Hepatocyte (in vitro differentiated cells): Measurements from ENCODE around the gene ACOX2. TPM values are rescaled to one million over a fixed set of nuclear protein-coding genes. Genes with fewer than 3 reads are reported as not detected.
A peak's percentile ranks its signal among the peaks of the same experiment; 100 is the strongest.

Source experiments
- DNase-seq: peaks from one replicate; pipeline ENCODE4 v3.0.0-alpha.2; 2016; ENCODE audit warnings: low spot score
- H2AFZ ChIP-seq: fragments of 200-600 bp; sonication (generic); 2 replicates; pipeline ENCODE4 v1.6.0; 2016; ENCODE audit warnings: antibody characterized with exemption, mild to moderate bottlenecking
- H3K27ac ChIP-seq: fragments of 200-600 bp; sonication (generic); 2 replicates; pipeline ENCODE4 v1.5.1; 2016; ENCODE audit warnings: mild to moderate bottlenecking
- H3K27me3 ChIP-seq: fragments of 200-600 bp; sonication (generic); 2 replicates; pipeline ENCODE4 v1.6.1; 2016
- H3K36me3 ChIP-seq: fragments of 200-600 bp; sonication (generic); replicated peaks from 2 replicates; pipeline ENCODE4 v1.5.1; 2016; ENCODE audit warnings: low read depth; ENCODE audit not compliant: insufficient read depth
- H3K4me1 ChIP-seq: fragments of 200-600 bp; sonication (generic); 2 replicates; pipeline ENCODE4 v1.5.1; 2016; ENCODE audit warnings: mild to moderate bottlenecking, moderate library complexity; ENCODE audit not compliant: insufficient read depth
- H3K4me2 ChIP-seq: fragments of 200-600 bp; sonication (generic); 2 replicates; pipeline ENCODE4 v1.6.0; 2016
- H3K4me3 ChIP-seq: fragments of 200-600 bp; sonication (generic); 2 replicates; pipeline ENCODE4 v1.5.1; 2016; ENCODE audit warnings: mild to moderate bottlenecking
- H3K79me2 ChIP-seq: fragments of 200-600 bp; sonication (generic); 2 replicates; pipeline ENCODE4 v1.6.0; 2017; ENCODE audit warnings: mild to moderate bottlenecking
- H3K9me2 ChIP-seq: fragments of 200-600 bp; sonication (generic); replicated peaks from 2 replicates; pipeline ENCODE4 v1.6.0; 2017; ENCODE audit warnings: mild to moderate bottlenecking; ENCODE audit not compliant: insufficient read depth
- H3K9me3 ChIP-seq: fragments of 200-600 bp; sonication (generic); 2 replicates; pipeline ENCODE4 v1.5.1; 2016; ENCODE audit warnings: low read depth, mild to moderate bottlenecking
- H4K20me1 ChIP-seq: fragments of 200-600 bp; sonication (generic); 2 replicates; pipeline ENCODE4 v1.6.0; 2016; ENCODE audit warnings: mild to moderate bottlenecking; ENCODE audit not compliant: insufficient read depth, poor library complexity, severe bottlenecking
- CTCF ChIP-seq: fragments of 200-600 bp; sonication (generic); IDR thresholded peaks from 2 replicates; pipeline ENCODE4 v1.5.1; 2016; ENCODE audit warnings: antibody characterized with exemption, mild to moderate bottlenecking; ENCODE audit not compliant: poor library complexity
- EZH2 ChIP-seq: fragments of 200-600 bp; sonication (generic); IDR thresholded peaks from 2 replicates; pipeline ENCODE4 v1.6.1; 2016; ENCODE audit warnings: antibody characterized with exemption, mild to moderate bottlenecking, borderline replicate concordance
- EZH2phosphoT487 ChIP-seq: fragments of 200-600 bp; sonication (generic); IDR thresholded peaks from one replicate; pipeline ENCODE4 v1.6.1; 2018; ENCODE audit warnings: antibody characterized with exemption, mild to moderate bottlenecking, low read depth, moderate library complexity; ENCODE audit not compliant: unreplicated experiment, severe bottlenecking
- WGBS: methylation state at CpG from one replicate; pipeline ENCODE4 v1.1.6; 2016; ENCODE audit warnings: low lambda C conversion rate; ENCODE audit errors: missing lambda C conversion rate; 5-methylcytosine and 5-hydroxymethylcytosine counted together
- polyA plus RNA-seq: library from polyadenylated mRNA; unstranded; fragments of >200 nt; fragmentation: Nextera tagmentation; extraction: Ambion mirVana; gene quantifications from 2 replicates; pipeline ENCODE4 v1.2.1, GENCODE V29; 2016
- total RNA-seq: library from RNA; depleted of rRNA; stranded (reverse); fragments of >200 nt; gene quantifications from 2 replicates; pipeline ENCODE4 v1.2.3, GENCODE V29; 2014

ACOX2 gene
- total and polyA plus RNA-seq, 2 experiments from 2014 or later: 26.2 to 30.6 TPM

DNA sequence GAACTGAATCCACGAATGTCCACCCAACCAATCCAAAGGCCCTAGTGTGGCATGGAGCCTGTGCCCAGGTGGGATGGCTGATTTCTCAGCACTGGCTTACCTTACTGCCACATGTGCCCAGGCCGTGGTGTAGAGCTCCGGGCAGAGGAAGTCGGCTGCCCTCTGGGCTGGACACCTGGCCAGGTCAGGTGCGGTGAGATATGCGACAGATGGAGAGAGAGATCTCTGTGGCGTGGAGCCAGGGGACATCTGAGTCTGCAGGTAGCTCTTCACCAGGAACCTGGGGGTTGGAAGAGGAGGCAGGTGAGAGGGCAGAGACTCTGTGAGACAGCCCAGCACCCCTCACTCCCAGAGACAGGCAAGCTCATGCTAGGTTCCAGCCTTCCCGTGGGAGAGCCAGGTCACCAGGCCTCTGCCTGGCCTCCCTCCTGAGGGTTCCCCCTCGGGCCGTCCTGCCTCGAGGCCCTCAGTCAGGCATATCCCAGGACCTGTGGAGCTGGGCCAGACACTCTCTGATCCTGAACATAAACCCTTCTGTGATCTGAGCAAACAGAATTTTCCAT lies 12.6 kb downstream of the ACOX2 start:
- H3K9me3 ChIP-seq: no peaks in the 10 kb centered on the region
- no peaks in the 10 kb centered on the region for H3K36me3 ChIP-seq
- H3K4me2 ChIP-seq: no peak overlapping the region
- no peaks in the 10 kb centered on the region for H3K9me2 ChIP-seq
- no peak for TF ChIP-seq EZH2
- TF ChIP-seq EZH2phosphoT487: no peak
- no peak for TF ChIP-seq CTCF
- WGBS: 90% methylated on average over 11 of the region's 11 CpGs
- no peak for DNase-seq
- no peak overlapping the region for H3K27ac ChIP-seq
- H3K79me2 ChIP-seq: no peaks in the 10 kb centered on the region
- no peaks in the 10 kb centered on the region for H4K20me1 ChIP-seq
- H2AFZ ChIP-seq: no peak overlapping the region
- peaks cover 42% of the 10 kb centered on the region for H3K4me1 ChIP-seq
- no peaks in the 10 kb centered on the region for H3K27me3 ChIP-seq
- no peak overlapping the region for H3K4me3 ChIP-seq

GRCh38 chr3:58522759-58523425 lies 14.1 kb downstream of the ACOX2 start:
- no peaks in the 10 kb centered on the region for H3K36me3 ChIP-seq
- WGBS: 55% methylated on average over 5 of the region's 5 CpGs
- peak overlapping the region; percentile 71 for H3K27ac ChIP-seq
- no peak overlapping the region for H3K4me2 ChIP-seq
- no peaks in the 10 kb centered on the region for H4K20me1 ChIP-seq
- H3K79me2 ChIP-seq: no peaks in the 10 kb centered on the region
- no peaks in the 10 kb centered on the region for H3K27me3 ChIP-seq
- no peak for DNase-seq
- H2AFZ ChIP-seq: no peak overlapping the region
- no peaks in the 10 kb centered on the region for H3K9me2 ChIP-seq
- peaks cover 50% of the 10 kb centered on the region for H3K4me1 ChIP-seq
- H3K9me3 ChIP-seq: no peaks in the 10 kb centered on the region
- TF ChIP-seq CTCF (no peak), EZH2 (no peak), EZH2phosphoT487 (no peak)
- no peak overlapping the region for H3K4me3 ChIP-seq

DNA sequence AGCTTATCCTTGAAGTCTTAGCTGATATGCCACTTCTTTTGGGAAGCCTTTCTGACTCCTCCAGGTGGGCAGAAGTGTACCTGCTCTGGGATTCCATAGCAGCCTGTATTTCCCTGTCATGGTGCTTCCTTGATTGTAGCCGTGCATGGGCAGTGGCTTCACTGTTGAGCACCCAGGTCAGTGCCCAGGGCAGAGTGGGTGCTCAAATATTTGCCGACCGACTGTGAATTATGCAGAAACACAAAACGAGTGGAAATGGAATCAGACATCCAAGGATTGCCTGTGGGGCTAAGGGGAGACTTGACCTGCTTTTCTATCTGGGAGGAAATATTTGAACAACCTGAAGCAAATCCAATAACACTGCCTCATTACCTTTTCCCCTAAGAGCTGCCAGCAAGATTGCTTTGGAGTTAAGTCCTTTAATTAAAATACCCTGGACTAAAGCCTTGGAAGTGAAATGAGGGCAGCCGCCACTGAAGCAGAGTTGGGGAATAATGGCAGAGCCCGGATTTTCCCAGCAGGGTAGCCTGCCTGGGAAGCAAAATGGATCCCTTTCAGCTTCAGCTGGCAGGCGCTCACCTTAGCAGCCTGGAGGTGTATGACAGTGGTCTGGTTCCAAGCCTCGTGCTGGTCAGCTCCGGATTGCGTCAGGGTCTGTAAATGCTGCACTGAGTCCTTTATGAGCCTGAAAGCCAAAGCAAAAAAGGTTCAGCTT lies 14.9 kb downstream of the ACOX2 start:
- WGBS: 55% methylated on average over 10 of the region's 10 CpGs
- H3K79me2 ChIP-seq: no peaks in the 10 kb centered on the region
- no peaks in the 10 kb centered on the region for H4K20me1 ChIP-seq
- H3K27ac ChIP-seq: peak overlapping the region; percentile 71
- no peaks in the 10 kb centered on the region for H3K9me3 ChIP-seq
- H3K9me2 ChIP-seq: no peaks in the 10 kb centered on the region
- DNase-seq: peak; percentile 67
- no peaks in the 10 kb centered on the region for H3K27me3 ChIP-seq
- TF ChIP-seq CTCF (no peak), EZH2phosphoT487 (no peak), EZH2 (no peak)
- H3K4me2 ChIP-seq: no peak overlapping the region
- H2AFZ ChIP-seq: no peak overlapping the region
- no peak overlapping the region for H3K4me3 ChIP-seq
- H3K36me3 ChIP-seq: no peaks in the 10 kb centered on the region
- H3K4me1 ChIP-seq: peaks cover 55% of the 10 kb centered on the region
